DND-41 (cell line): Measurements from ENCODE around the gene DDX25.

Source experiments
- ATAC-seq: fragments of 200-7000 bp; cut with Tn5 transposase; 3 replicates; pipeline ENCODE4 v1.9.1; 2021; ENCODE audit warnings: low read depth; ENCODE audit not compliant: insufficient read depth
- DNase-seq: peaks from one replicate; pipeline ENCODE4 v3.0.0-alpha.2; 2020
- H2AFZ ChIP-seq: 2 replicates; pipeline ENCODE4 v1.6.0; 2012; ENCODE audit warnings: low read depth, low read length
- H3K27ac ChIP-seq: 2 replicates; pipeline ENCODE4 v1.5.1; 2012; ENCODE audit warnings: low read length, inconsistent platforms
- H3K27me3 ChIP-seq: fragments of 200-600 bp; sonication (generic); 2 replicates; pipeline ENCODE4 v1.6.0; 2012; ENCODE audit warnings: low read length, mild to moderate bottlenecking, inconsistent platforms; ENCODE audit not compliant: insufficient read depth, poor library complexity
- H3K36me3 ChIP-seq: 2 replicates; pipeline ENCODE4 v1.5.1; 2012; ENCODE audit warnings: low read length, inconsistent platforms; ENCODE audit not compliant: insufficient read depth
- H3K4me1 ChIP-seq: 2 replicates; pipeline ENCODE4 v1.5.1; 2012; ENCODE audit warnings: mild to moderate bottlenecking, low read length; ENCODE audit not compliant: insufficient read depth
- H3K4me2 ChIP-seq: 2 replicates; pipeline ENCODE4 v1.6.0; 2012; ENCODE audit warnings: mild to moderate bottlenecking, moderate library complexity, low read length, inconsistent platforms; ENCODE audit not compliant: insufficient read depth
- H3K4me3 ChIP-seq, 2 experiments: fragments of 200-600 bp in 1 of 2; shearing (Covaris generic) in 1 of 2; 2 replicates each; pipeline ENCODE4 v1.5.1; 2012 to 2016; ENCODE audit warnings: inconsistent platforms in 2 of 2, low read length in 2 of 2, mild to moderate bottlenecking in 2 of 2, low read depth in 1 of 2, moderate library complexity in 1 of 2
- H3K79me2 ChIP-seq: 2 replicates; pipeline ENCODE4 v1.6.0; 2012; ENCODE audit warnings: low read length, inconsistent platforms; ENCODE audit not compliant: insufficient read depth
- H3K9ac ChIP-seq: 2 replicates; pipeline ENCODE4 v1.6.0; 2012; ENCODE audit warnings: low read depth, mild to moderate bottlenecking, inconsistent platforms, low read length, moderate library complexity
- H3K9me3 ChIP-seq: 2 replicates; pipeline ENCODE4 v1.5.1; 2012; ENCODE audit warnings: low read length, moderate library complexity, mild to moderate bottlenecking, inconsistent platforms; ENCODE audit not compliant: insufficient read depth, severe bottlenecking
- H4K20me1 ChIP-seq: 2 replicates; pipeline ENCODE4 v1.6.0; 2012; ENCODE audit warnings: low read length; ENCODE audit not compliant: insufficient read depth
- EZH2 ChIP-seq: IDR thresholded peaks from 3 replicates; pipeline ENCODE4 v1.6.1; 2012; ENCODE audit warnings: borderline replicate concordance, low read depth, mild to moderate bottlenecking, moderate library complexity, low read length, inconsistent platforms; ENCODE audit not compliant: severe bottlenecking
- TF ChIP-seq, protein P1 (sequence below): IDR thresholded peaks from 2 replicates; pipeline ENCODE4 v1.5.1; 2012; ENCODE audit warnings: borderline replicate concordance, low read length, moderate library complexity, mild to moderate bottlenecking; ENCODE audit not compliant: poor library complexity, severe bottlenecking; ENCODE audit errors: extremely low read depth

Gene DDX25

GRCh38 chr11:125916683-125917347, 12.5 kb downstream of the DDX25 start:
- ATAC-seq (no peak), DNase-seq (no peak)
- Histone ChIP-seq H4K20me1 (no peaks in the 10 kb centered on the region), H3K79me2 (no peaks in the 10 kb centered on the region), H2AFZ (no peak overlapping the region), H3K36me3 (no peaks in the 10 kb centered on the region), H3K9me3 (no peaks in the 10 kb centered on the region), H3K4me3 (no peak overlapping the region), H3K27ac (no peak overlapping the region), H3K9ac (no peak overlapping the region), H3K4me1 (no peaks in the 10 kb centered on the region), H3K27me3 (peaks cover 15% of the 10 kb centered on the region), H3K4me2 (no peak overlapping the region)
- no peak for TF ChIP-seq EZH2
- TF ChIP-seq, protein P1, sequence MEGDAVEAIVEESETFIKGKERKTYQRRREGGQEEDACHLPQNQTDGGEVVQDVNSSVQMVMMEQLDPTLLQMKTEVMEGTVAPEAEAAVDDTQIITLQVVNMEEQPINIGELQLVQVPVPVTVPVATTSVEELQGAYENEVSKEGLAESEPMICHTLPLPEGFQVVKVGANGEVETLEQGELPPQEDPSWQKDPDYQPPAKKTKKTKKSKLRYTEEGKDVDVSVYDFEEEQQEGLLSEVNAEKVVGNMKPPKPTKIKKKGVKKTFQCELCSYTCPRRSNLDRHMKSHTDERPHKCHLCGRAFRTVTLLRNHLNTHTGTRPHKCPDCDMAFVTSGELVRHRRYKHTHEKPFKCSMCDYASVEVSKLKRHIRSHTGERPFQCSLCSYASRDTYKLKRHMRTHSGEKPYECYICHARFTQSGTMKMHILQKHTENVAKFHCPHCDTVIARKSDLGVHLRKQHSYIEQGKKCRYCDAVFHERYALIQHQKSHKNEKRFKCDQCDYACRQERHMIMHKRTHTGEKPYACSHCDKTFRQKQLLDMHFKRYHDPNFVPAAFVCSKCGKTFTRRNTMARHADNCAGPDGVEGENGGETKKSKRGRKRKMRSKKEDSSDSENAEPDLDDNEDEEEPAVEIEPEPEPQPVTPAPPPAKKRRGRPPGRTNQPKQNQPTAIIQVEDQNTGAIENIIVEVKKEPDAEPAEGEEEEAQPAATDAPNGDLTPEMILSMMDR, result no peak

DNA sequence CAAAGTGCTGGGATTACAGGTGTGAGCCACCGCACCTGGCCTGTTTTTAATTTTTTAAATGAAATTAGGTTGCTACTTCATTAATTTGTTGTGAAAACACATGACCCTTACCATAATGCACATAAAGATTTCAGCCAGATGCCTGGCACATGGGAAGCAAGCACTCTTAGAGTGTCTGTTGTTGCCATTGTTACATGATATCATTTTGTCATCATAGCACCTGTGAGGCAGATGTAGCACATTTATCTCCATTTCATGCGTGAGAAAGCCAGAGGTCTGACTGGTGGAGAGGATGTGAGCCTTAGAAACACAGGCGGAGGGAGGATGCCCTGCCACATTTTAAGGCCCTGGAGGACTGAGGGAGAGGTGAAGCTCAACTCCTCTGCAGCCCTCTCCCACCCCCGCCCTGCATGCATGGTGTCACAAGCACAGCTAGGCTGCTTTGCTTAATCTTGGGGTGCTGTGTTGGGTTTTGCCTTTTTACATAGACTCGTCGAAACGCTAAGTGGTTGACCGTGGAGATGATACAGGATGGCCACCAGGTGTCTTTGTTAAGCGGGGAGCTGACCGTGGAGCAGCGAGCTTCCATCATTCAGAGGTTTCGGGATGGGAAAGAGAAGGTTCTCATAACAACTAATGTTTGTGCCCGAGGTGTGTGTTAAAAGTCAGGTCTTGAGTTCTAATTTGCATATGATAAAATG, 14.0 kb downstream of the DDX25 start:
- Histone ChIP-seq H3K79me2 (no peaks in the 10 kb centered on the region), H3K4me1 (no peaks in the 10 kb centered on the region), H3K4me2 (no peak overlapping the region), H2AFZ (no peak overlapping the region), H3K9me3 (no peaks in the 10 kb centered on the region), H4K20me1 (no peaks in the 10 kb centered on the region), H3K4me3 (no peak overlapping the region), H3K36me3 (no peaks in the 10 kb centered on the region), H3K9ac (no peak overlapping the region), H3K27ac (no peak overlapping the region), H3K27me3 (peaks cover 15% of the 10 kb centered on the region)
- DNase-seq (no peak), ATAC-seq (no peak)
- TF ChIP-seq, protein P1, result no peak
- no peak for TF ChIP-seq EZH2

- DNase-seq (no peak), ATAC-seq (no peak)
- peaks cover 15% of the 10 kb centered on the region for H3K27me3 ChIP-seq
- no peak overlapping the region for H3K27ac ChIP-seq
- TF ChIP-seq, protein P1, result no peak
- no peak for TF ChIP-seq EZH2
- no peaks in the 10 kb centered on the region for H3K79me2 ChIP-seq
- no peaks in the 10 kb centered on the region for H4K20me1 ChIP-seq
- H3K9ac ChIP-seq, result no peak overlapping the region
- no peaks in the 10 kb centered on the region for H3K36me3 ChIP-seq
- no peaks in the 10 kb centered on the region for H3K4me1 ChIP-seq
- H3K9me3 ChIP-seq, result no peaks in the 10 kb centered on the region
- no peak overlapping the region for H3K4me3 ChIP-seq
- H3K4me2 ChIP-seq, result no peak overlapping the region
- no peak overlapping the region for H2AFZ ChIP-seq
Measured at GRCh38 chr11:125921042-125921441, 16.7 kb downstream of the DDX25 start.
